ENCODE data around the gene TRAPPC5. TPM values are rescaled to one million over a fixed set of nuclear protein-coding genes. Genes with fewer than 3 reads are reported as not detected.
A peak's percentile ranks its signal among the peaks of the same experiment; 100 is the strongest.

The TRAPPC5 gene
- polyA plus RNA-seq, 4 donors, result 40.6 to 72.7 (median 48.4) TPM

DNA sequence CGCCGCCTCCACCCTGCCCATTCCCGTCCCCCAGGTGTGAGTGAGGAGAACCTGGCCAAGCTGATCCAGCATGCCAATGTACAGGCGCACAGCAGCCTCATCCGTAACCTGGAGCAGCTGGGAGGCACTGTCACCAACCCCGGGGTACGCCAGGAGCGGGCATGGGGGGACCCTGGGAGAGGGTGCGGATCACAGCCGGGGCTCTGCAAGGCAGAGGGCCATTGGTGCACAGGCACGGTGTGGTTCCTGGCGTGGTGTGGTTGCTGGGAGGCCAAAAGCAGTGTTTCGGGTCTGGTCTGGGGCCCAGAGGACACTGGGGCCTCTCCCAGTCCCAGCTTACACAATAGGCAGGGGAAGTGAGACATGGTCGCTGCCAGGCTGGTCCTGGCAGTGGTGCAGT is 35.5 kb upstream of the TRAPPC5 start:
- no peak for DNase-seq (ENCODE audit: low read depth in 4 of 4, low spot score in 3 of 4)

DNA sequence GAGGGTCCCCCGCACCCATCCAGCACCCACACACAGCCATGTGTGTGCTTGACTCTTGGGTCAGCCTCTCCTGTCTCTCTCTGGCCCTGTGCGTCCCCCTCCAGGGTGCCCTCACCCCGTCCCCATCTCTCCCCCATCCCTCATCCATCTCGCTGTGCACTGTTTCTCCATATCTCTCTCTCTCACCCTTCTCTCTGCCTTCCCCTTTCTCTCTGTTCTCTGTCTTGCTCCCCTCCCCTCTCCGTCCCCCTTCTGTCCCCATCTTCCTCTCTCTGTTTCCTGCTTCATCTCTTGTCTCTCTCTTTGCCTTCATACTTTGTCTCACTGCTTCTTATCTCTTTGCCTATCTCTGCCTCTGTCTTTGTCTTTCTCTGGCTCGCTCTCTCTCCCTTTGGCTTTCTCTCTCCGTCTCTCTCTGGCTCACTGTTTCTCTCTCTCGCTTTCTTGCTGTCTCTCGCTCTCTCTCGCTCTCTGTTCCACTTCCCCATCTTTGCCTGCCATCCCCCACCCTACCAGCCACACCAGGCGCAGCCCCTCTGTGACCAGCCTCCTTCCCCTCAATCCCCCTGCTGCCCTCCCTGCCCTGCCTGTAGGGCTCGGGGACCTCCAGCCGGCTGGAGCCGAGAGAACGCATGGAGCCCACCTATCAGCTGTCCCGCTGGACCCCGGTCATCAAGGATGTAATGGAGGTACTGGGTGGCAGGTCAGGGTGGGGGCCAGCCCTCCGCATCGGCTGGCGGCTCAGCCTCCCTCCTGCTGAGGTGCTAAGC is 34.8 kb upstream of the TRAPPC5 start:
- DNase-seq (ENCODE audit: low read depth in 4 of 4, low spot score in 3 of 4), result no peak

DNA sequence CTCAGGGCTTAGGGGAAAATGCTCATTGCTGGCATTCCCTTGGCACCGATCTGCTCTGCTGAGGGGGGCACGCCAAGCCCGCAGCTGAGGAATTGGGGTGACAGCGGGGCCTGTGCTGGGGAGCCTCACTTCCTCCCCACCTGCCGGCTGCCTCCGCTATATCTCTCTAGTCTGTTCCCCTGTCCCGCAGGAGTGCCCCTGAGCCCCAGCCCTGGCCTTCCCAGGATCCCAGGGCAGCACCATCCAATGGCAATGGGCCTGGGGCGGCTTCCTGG is 34.3 kb upstream of the TRAPPC5 start:
- DNase-seq (ENCODE audit: low read depth in 4 of 4, low spot score in 3 of 4), result no peak

DNA sequence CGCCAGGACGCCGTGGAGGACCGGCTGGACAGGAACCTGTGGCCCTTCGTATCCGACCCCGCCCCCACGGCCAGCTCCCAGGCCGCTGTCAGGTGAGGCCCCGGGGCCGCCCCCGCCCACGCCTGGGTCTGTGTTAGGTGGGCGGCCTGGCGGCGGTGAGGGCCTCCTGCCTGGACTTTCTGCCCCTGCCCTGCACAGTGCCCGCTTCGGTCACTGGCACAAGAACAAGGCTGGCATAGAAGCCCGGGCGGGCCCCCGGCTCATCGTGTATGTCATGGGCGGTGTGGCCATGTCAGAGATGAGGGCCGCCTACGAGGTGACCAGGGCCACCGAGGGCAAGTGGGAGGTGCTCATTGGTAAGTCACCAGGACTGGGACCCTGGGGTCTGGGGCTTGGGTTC is 33.5 kb upstream of the TRAPPC5 start:
- no peak for DNase-seq (ENCODE audit: low read depth in 4 of 4, low spot score in 3 of 4)

DNA sequence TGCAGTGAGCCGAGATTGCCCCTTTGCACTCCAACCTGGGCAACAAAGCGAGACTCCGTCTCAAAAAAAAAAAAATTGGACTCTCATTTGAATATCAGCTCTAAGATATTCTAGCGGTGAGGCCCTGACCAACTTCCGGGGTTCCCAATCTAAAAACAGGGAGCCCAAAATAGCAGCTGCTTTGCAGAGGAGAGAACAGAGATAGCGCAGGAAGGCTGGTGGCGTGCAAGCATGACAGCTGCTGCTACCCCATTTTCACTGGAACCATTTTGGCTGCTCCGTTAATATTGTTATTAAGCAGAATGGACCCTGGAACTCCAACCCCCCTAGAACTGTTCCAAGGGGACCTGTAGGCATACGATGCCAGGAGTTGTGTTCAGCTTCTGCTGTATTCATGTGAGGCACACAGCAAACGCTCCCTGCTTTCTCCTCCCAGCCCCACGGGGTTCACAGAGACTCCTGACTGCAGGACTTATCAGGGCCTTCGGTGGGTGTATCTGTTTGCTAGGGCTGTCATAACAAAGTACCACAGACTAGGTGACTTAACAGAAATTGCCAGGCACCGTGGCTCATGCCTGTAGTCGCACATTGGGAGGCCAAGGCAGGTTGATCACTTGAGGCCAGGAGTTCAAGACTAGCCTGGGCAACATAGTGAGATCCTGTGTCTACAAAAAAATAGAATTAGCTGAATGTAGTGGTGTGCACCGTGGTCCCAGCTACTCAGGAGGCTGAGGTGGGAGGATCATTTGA is 32.2 kb upstream of the TRAPPC5 start:
- no peak for DNase-seq (ENCODE audit: low read depth in 4 of 4, low spot score in 3 of 4)

DNA sequence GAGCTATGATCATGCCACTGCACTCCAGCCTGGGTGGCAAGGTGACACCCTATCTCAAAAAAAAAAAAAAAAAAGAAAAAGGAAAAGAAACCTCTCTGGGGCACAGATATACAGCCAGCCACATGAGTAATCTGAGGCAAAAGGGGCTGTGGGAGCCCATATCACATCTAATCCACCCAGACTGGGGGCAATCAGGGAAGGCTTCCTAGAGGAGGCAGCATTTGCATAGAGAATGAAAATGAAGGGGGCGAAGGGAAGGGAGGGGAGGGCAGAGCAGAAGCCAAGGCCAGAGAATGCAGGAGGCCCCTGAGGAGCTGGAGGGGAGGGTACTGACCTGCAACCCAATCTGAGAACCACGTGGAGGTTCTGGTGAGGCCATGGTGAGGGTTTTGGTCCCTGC is 30.5 kb upstream of the TRAPPC5 start:
- no peak for DNase-seq (ENCODE audit: low read depth in 4 of 4, low spot score in 3 of 4)

DNA sequence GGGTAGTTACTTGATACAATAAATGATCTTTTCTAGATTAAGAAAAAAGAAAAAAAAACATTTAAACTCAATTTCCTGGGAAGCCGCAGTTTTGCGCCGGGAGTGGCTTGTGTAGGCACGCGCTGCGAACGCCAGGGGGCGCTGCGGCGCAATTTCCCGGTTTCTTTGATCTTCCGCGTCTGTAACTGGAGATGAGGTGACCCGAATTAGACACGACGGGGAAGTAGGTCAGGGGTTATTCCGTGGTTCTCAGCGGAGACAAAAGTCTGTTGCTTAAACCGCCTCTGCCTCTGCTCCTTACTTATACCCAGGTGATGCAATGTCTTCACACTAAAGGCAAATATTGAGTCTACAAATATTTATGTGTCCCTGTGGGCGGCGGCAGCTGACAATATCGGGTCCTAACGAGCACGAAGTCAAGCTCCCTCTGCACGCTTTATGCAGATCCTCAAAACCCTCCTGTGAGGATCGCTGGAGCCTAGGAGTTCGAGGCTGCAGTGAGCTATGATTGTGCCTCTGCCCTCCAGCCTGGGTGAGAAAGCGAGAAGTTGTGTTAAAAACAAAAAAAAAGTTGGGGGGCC is 28.5 kb upstream of the TRAPPC5 start:
- peak; percentile 57 to 82 (median 70) for DNase-seq (ENCODE audit: low read depth in 4 of 4, low spot score in 3 of 4)

DNA sequence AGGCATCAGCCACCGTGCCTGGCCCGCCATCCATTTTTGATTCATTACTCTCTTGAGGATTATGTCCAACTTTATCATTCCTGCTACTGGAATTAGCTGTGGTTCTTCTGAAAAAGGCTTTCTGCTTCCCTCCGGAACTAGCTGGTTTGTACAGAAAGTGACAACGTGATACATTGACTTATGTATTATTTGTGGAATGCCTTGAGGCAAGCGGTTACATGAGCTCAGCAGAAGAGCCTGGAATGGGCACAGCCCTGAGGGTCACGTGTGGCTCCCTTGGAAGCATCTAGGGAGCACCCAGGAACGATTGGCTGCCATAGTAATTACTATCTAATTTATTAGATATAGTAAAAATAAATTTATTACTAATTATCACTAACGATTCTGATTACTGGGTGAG is 26.2 kb upstream of the TRAPPC5 start:
- DNase-seq (ENCODE audit: low read depth in 4 of 4, low spot score in 3 of 4), result no peak

DNA sequence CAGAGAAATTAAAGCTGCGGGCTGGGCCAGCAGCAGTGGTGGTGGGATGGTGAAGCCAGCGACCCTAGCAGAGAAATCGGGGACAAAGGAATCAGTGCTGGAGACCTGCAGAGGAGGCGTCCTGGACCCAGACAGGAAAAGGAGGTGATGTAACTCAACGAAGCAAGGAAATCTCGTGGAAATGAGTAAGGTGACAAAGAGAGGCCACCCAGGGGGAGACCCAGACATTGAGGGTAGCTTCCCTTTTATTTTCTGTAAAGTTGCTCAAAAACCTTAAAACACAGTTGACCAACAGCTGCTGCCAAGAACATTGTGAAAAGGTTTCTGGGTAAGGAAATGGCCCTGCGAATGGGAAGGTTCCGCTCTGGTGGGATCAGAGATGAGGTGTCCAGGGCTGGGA is 25.1 kb upstream of the TRAPPC5 start:
- no peak for DNase-seq (ENCODE audit: low read depth in 4 of 4, low spot score in 3 of 4)

DNA sequence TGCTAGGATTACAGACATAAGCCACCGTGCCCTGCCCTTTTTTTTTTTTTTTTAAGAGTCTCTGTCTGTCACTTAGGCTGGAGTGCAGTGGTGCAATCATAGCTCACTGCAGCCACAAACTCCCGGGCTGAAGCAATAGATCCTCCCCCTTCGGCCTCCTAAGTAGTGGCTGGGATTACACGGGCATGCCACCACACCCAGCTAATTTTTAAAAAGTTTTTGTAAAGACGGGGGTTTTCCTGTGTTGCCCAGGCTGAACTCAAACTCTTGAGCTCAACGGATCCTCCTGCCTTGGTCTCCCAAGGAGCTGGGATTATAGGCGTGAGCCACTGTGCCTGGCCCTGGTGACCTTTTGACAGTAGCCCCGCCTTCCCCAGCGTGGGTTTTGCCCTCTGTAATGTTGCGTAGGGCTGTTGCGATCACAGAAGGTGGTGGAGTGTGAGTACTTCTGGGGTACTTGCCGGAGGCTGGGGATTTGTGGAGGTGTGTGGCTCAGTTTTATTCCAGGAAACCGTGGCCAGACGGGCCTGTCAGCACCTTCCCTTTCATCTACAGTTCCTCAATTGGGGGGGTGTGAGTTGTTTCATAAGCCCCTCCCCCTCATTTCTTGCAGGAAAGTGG is 23.4 kb upstream of the TRAPPC5 start:
- no peak for DNase-seq (ENCODE audit: low read depth in 4 of 4, low spot score in 3 of 4)

DNA sequence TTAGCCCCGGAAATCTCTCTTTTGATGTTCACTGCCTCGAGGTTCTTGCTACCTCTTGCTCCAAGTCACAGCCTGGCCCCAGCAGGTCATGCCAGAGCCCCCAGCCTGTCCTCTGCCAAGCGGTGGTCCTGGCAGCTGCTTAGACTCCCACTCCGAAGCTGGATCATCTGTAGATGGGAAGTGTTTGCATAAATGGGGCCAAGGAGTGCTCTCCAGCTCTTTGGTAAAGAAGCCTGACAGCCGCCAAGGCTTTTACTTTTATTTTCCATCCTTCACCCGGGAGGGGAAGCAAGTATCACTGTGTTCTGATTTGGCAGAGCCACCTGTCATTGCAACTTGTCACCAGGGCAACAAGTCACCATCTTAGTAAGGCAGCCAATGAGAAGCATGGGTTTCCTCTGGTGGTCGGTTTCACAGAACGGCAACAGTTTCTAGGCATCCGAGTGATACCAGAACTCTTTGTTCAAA is 22.4 kb upstream of the TRAPPC5 start:
- DNase-seq (ENCODE audit: low read depth in 4 of 4, low spot score in 3 of 4), result no peak

DNA sequence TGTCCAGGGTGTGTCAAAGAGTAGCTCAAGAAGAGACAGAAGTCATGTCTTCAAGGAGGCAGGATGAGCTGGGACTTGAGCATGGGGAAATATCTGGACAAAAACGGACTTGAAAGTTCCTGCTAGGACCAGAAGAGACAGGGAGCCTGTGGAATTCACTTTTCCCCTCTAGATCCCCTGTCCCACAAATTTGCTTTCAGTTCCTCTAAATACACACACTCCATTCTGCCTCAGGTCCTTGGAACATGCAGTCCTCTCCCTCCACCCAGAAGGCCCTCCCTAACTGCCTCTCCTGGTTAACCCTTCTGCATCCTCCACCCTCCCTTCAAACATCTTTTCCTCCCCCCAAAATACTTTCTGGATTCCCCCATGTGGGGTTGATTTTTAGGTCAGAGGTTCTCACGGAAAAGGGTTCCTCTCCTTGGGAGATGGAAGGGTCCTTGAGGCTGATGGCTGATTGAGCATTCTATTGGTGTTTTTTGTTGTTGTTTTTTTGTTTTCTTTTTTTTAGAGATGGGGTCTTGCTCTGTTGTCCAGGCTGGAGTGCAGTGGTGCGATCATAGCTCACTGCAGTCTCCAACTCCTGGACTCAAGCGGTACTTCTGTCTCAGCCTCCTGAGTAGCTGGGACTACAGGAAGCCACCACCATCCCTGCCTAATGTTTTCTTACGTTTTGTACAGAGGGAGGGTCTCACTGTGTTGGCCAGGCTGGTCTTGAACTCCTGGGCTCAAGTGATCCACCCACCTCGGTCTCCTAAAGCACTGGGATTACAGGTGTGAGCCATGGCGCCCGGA is 18.7 kb upstream of the TRAPPC5 start:
- DNase-seq (ENCODE audit: low read depth in 4 of 4, low spot score in 3 of 4), result no peak

DNA sequence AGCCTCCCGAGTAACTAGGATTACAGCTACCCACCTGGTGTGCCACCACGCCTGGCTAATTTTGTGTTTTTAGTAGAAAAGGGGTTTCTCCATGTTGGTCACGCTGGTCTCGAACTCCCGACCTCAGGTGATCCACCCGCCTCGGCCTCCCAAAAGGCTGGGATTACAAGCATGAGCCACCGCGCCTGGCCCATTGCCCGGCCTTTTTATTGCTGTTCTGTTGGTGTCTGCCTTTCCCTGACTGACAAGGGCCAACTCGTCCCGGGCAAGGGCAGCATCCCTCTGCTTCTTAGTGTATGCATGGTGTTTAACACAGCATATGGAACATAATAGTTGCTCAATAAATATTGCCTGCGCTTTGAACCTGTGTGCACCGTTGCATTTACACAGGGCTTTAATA is 18.0 kb upstream of the TRAPPC5 start:
- DNase-seq (ENCODE audit: low read depth in 4 of 4, low spot score in 3 of 4), result no peak

DNA sequence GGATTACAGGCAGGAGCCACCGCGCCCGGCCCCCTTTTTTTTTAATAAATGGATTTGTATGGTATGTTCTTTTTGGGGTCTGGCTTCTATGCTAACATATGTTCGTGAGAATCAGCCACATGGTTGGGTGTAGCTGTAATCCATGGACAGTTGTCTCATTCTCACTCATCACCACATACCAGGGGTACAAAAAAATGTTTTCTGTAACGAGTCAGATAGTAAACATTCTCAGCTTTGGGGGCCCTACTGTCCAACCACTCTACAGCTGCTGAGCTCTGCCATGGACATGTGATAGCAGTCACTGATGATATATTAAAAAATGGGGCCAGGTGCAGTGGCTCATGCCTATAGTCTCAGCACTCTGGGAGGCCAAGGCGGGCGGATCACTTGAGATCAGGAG is 16.9 kb upstream of the TRAPPC5 start:
- DNase-seq (ENCODE audit: low read depth in 4 of 4, low spot score in 3 of 4), result no peak

DNA sequence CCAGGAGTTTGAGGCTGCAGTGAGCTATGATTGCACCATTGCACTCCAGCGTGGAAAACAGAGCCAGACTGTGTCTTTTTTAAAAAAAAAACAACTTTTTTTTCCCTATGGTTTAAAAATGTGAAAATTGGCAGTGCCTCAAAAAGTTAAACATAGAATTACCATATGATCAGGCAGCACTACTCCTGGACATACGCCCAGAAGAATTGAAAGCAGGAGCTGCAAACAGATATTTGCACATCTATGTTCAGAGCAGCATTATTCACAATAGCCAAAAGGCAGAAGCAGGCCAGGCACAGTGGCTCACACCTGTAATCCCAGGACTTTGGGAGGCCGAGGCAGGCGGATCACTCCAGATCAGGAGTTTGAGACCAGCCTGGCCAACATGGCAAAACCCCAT is 15.6 kb upstream of the TRAPPC5 start:
- DNase-seq (ENCODE audit: low read depth in 4 of 4, low spot score in 3 of 4), result no peak

DNA sequence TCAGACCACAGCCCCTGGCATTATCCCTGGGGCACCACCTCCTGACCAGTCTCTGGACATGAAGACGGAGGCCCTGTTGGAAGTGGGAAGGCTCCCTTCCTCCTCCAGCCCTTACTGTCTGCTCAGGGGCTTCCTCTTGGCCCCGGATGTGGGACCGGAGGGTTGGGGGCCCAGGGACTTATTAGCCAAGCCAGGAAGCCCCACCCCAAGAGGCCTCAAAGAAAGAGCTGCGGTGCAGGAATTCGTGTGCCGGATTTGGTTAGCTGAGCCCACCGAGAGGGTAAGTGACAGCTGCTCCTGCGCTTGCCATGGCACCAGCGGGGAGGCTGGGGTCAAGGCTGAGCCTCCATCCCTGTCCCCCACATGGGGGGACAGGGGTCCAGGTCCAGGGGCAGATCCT is 11.8 kb upstream of the TRAPPC5 start, which contains the start of gene RETN:
TSS of gene RETN (plus strand) at position 208 of the 400 bp plus-strand sequence. CDS start 278 bp downstream, outside the sequence.
- DNase-seq (ENCODE audit: low read depth in 4 of 4, low spot score in 3 of 4), result no peak

DNA sequence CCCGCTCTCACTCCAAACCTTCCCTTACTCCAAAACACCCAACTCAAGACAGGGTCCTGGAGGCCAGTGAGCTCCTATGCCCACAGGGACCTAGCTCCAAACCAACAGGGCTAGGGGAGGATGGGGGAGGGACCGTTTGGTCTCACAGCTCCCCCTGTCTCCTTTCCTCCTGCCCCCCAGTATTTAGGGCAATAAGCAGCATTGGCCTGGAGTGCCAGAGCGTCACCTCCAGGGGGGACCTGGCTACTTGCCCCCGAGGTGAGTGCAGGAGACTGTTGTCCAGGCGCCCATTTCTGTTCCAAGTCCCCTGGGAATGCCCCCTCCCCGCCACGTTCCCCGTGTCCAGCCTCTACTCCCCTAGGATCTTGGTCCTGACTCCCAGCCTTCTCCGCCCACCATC is 11.0 kb upstream of the TRAPPC5 start:
- no peak for DNase-seq (ENCODE audit: low read depth in 4 of 4, low spot score in 3 of 4)

DNA sequence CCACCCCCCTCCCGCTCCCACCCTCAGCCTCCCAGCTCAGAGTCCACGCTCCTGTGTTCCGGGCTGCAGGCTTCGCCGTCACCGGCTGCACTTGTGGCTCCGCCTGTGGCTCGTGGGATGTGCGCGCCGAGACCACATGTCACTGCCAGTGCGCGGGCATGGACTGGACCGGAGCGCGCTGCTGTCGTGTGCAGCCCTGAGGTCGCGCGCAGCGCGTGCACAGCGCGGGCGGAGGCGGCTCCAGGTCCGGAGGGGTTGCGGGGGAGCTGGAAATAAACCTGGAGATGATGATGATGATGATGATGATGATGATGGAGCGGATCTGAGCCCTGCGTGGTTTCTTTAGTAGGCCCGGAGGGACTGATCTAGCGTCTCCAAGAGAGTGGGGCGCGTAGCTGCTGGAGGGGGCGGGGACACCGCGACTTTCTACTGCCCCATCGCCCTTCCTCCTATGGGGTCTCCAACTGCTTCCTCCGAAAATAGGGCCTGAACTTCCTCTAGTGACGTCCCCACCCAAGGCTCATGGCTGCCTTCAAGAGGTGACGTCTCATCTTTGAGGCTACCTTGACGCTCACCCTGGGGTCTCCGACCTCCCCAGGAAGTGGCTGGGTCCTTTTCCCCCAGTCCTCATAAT is 10.4 kb upstream of the TRAPPC5 start:
- DNase-seq (ENCODE audit: low read depth in 4 of 4, low spot score in 3 of 4), result no peak

DNA sequence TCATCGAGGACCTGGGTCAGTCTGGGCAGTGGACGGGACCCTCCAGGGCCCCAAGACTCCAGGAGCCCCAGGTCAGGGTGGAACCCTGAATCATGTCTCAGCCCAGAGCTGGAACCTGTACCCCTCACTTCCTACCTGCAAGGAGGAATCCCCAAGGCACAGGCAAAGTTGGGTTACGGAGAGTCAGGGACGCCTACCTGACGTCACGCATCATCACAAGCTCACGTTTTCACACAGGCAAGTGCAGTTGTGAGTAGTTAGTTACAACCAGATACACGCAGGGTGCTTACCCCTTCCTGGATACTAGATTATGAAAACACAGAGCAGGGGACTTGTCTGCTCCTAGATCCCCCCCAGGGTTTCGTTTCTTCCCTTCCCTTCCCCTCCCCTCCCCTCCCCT is 9.8 kb upstream of the TRAPPC5 start:
- no peak for DNase-seq (ENCODE audit: low read depth in 4 of 4, low spot score in 3 of 4)

DNA sequence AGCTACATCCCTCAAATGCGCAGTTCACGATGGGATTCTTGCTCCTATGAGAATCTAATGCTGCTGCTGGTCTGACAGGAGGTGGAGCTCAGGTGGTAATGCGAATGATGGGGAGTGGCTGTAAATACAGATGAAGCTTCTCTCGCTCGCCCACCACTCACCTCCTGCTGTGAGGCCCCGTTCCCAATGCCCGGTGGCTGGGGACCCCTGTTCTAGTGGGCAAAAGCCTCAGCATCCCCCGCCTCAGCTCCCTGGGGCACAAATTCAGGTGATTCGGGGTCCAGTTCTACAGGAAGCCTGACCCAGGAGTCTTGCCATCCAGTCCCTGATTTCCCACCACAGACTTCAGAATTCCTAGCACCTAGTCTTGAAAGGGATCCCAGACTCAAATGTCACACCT is 8.1 kb upstream of the TRAPPC5 start:
- DNase-seq (ENCODE audit: low read depth in 4 of 4, low spot score in 3 of 4), result no peak

All from right renal pelvis (tissue), 4 donors.